ENCODE measurements around the gene UCK2. TPM values are rescaled to one million over a fixed set of nuclear protein-coding genes. Genes with fewer than 3 reads are reported as not detected.

UCK2 gene
- total and polyA plus RNA-seq, 2 donors (not counting 3 experiments of a cell fraction or from before 2014, with no cell fraction given) = 62.3 to 74.7 TPM

DNA sequence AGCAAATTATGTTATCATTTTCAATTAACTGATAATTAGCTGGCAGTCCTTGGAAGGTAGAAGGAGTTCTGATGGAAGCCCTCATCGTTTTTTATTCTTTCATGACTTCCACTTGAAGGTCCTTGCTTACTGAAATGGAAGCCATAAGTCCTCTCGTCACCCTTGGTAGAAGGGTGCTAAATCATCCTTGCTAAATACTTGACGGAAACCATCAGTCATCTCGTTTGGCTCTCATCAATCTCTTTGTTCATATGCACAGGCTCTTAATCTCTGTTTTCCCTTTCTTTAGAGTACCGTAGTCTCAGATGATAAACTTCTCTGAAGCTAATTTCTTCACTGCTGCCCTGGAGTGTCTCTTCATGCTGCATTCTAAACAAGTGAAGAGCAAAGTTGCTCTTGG lies 34.5 kb downstream of the UCK2 start:
- Histone ChIP-seq H3K27me3 (ENCODE audit: control insufficient read depth in 2 of 2, insufficient read depth in 2 of 2, low read length in 2 of 2) (no peaks in the 10 kb centered on the region), H3K9me3 (replicated peaks; ENCODE audit: control insufficient read depth, insufficient read depth, low read length) (no peaks in the 10 kb centered on the region), H3K4me1 (ENCODE audit: control insufficient read depth, extremely low read depth, insufficient read depth, low read length) (no peaks in the 10 kb centered on the region), H4K20me1 (replicated peaks; ENCODE audit: control insufficient read depth, extremely low read depth, insufficient read depth, low read length) (no peaks in the 10 kb centered on the region), H3K9me1 (replicated peaks; ENCODE audit: control insufficient read depth, extremely low read depth, insufficient read depth, low read length) (no peaks in the 10 kb centered on the region), H3K27ac (ENCODE audit: insufficient read depth, low read depth, low read length) (no peak overlapping the region), H3K9ac (replicated peaks; ENCODE audit: extremely low read depth, insufficient read depth, low read length) (no peak overlapping the region), H3K79me2 (ENCODE audit: control insufficient read depth, insufficient read depth, low read length) (peaks cover 96% of the 10 kb centered on the region), H2AFZ (ENCODE audit: low read depth, low read length) (no peak overlapping the region), H3K4me2 (ENCODE audit: insufficient read depth, low read length) (no peak overlapping the region), H3K4me3 (replicated peaks in 1 of 3; ENCODE audit: insufficient read depth in 1 of 3, low read depth in 1 of 3, low read length in 3 of 3) (no peak overlapping the region), H3K36me3 (ENCODE audit: control insufficient read depth in 2 of 2, extremely low read depth in 1 of 2, insufficient read depth in 2 of 2, low read length in 2 of 2) (no peaks in the 10 kb centered on the region)
- BruUV-seq (replicated peaks) = no TSS peak
- ChIA-PET CTCF (interaction anchor here (1.5 kb wide), 1 partner anchor 13 kb away, joined by 3 read pairs; no protein-coding TSS in a partner anchor), POLR2A (no interaction called here)
- DNase-seq (ENCODE audit: low read depth, low spot score) (no peak), FAIRE-seq (no peak)
- dilution Hi-C loops (cut with MboI; ENCODE audit: extremely low pct_ligation_motif_present, low sequenced_read_pairs) (no loop called here), intact Hi-C loops (cut with micrococcal nuclease) (no loop called here)
- no peak for TF ChIP-seq JUN (IDR thresholded peaks at IDR 0.05; ENCODE audit: borderline replicate concordance, insufficient read depth, insufficient read length, low read depth)
- TF ChIP-seq GATA2 (IDR thresholded peaks at IDR 0.05; ENCODE audit: insufficient read depth, insufficient read length, low read depth, low read length) = no peak
- TF ChIP-seq POLR2AphosphoS5 (IDR thresholded peaks at IDR 0.05; ENCODE audit: insufficient read depth, low read depth, low read length) = no peak
- no peak for TF ChIP-seq MYC (IDR thresholded peaks at IDR 0.05; ENCODE audit: low read depth, low read length)
- TF ChIP-seq EZH2 (IDR thresholded peaks at IDR 0.05; ENCODE audit: borderline replicate concordance, low read depth, low read length, severe bottlenecking) = no peak
- TF ChIP-seq, protein P1, sequence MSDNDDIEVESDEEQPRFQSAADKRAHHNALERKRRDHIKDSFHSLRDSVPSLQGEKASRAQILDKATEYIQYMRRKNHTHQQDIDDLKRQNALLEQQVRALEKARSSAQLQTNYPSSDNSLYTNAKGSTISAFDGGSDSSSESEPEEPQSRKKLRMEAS (IDR thresholded peaks at IDR 0.05; ENCODE audit: insufficient read depth, insufficient read length) = no peak
- no peak for TF ChIP-seq FOS (IDR thresholded peaks at IDR 0.05; ENCODE audit: borderline replicate concordance, insufficient read depth, low read length)
- TF ChIP-seq, protein P2, sequence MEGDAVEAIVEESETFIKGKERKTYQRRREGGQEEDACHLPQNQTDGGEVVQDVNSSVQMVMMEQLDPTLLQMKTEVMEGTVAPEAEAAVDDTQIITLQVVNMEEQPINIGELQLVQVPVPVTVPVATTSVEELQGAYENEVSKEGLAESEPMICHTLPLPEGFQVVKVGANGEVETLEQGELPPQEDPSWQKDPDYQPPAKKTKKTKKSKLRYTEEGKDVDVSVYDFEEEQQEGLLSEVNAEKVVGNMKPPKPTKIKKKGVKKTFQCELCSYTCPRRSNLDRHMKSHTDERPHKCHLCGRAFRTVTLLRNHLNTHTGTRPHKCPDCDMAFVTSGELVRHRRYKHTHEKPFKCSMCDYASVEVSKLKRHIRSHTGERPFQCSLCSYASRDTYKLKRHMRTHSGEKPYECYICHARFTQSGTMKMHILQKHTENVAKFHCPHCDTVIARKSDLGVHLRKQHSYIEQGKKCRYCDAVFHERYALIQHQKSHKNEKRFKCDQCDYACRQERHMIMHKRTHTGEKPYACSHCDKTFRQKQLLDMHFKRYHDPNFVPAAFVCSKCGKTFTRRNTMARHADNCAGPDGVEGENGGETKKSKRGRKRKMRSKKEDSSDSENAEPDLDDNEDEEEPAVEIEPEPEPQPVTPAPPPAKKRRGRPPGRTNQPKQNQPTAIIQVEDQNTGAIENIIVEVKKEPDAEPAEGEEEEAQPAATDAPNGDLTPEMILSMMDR (IDR thresholded peaks at IDR 0.05; ENCODE audit: extremely low read depth in 1 of 2, insufficient read depth in 1 of 2, low read depth in 1 of 2, low read length in 2 of 2) = no peak
- no peak for TF ChIP-seq POLR2A (IDR thresholded peaks at IDR 0.05; ENCODE audit: low read depth, low read length)
